GM15510 (cell line): Measurements from ENCODE around the gene TLL2.

ENCODE experiments used
- POLR2A ChIP-seq: IDR thresholded peaks from 3 replicates; pipeline ENCODE4 v1.6.1; 2011; ENCODE audit warnings: borderline replicate concordance; ENCODE audit not compliant: insufficient read length; ENCODE audit errors: extremely low read depth

Gene TLL2

DNA sequence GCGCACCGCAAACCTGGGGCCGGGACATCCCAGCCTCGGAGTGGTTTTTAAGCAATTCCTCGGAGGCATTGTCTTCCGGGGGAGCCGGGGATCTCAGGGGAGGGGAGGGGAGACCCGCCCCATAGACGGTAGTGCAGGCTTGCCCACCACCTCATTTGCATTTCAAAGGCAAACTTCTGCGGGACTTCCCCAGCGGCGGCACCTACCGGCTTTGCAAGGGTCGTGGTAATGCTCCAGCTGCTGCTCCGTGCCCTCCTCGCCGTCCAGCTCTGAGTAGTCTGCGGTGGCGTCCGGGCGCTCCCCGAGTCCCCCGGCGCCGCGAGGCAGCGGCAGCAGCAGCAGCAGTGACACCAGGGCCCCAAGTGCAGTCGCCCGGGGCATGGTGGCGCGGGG lies 425 bp downstream of the TLL2 start:
- no peak for TF ChIP-seq POLR2A

DNA sequence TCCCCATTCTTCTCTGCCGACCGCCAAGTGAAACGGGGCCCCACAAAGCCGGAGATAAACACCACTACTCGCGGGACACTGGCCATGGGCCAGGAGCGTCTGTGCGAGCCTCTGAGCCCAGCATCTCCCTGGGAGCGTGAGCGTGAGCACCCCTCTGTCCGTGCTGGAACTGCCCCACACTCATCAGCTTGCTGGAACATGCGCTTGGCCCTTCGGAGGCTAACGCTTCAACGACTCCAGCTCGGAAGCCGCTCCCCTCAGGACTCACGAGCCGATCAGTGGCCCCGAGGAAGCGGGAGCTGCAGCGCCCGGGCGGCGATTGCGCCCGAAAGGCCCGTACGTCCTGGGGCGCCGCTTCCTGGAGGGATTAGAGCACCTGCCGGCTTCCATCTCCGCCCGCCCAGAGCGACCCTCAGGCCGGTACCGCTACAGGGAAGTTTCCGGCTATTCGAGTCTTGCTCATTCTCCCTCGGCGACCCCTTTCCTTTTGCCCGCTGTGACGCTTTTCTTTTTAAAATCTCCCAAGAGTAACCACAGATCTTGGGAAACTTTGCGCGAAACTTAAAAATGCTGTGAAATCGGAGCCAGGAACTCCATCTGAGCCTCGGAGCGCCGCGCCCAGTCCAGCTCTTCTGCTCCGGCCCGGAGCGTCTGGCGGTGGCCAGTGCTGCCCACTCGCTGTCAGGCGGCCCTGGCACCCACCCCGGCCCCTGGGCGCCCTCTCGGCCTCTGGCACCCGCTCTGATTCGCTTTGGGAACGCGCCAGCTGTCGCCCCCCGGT lies 1.0 kb downstream of the TLL2 start:
- TF ChIP-seq POLR2A = no peak

DNA sequence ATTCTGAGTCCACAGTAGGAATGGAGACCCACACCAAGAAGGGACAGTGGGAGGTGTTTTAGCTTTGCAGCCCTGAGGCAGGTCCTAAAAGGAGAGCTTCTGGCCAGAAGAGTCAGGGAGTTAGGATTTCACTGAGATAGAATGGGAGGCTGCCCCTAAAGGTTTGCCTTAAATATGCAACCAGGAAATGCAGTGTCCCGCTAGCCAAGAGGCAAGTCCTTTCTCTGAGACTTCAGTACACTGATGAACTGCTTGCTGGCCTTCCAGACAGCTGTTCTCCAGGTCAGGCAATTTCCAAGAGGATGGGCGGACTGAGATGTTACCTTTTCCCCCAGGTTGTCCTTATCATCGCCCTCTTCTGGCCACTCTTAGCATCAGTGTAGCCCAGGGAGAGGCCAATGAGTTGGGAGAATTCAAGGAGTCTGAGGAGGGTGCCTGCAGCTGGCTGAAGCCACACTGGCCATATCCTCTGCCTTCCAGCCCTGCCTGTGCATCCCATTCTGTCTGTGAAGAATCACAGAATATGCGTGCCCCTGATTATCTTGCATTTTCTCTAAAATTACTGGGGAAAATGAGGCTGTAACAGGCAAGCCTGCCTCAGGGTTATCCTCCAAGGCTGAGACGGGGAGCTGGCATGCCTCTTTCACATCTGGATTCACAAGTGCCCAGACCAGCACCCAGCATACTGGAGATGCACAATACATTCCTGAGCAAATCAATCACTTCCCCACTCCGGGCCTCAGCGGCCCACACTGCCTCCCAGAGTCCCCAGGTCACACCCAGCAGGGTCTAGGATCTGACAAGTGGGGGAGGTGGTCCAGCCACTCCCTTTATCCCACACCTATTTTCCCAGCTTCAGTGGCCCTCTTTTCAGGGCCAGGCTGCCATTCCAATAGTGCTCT lies 2.4 kb downstream of the TLL2 start:
- TF ChIP-seq POLR2A = no peak

DNA sequence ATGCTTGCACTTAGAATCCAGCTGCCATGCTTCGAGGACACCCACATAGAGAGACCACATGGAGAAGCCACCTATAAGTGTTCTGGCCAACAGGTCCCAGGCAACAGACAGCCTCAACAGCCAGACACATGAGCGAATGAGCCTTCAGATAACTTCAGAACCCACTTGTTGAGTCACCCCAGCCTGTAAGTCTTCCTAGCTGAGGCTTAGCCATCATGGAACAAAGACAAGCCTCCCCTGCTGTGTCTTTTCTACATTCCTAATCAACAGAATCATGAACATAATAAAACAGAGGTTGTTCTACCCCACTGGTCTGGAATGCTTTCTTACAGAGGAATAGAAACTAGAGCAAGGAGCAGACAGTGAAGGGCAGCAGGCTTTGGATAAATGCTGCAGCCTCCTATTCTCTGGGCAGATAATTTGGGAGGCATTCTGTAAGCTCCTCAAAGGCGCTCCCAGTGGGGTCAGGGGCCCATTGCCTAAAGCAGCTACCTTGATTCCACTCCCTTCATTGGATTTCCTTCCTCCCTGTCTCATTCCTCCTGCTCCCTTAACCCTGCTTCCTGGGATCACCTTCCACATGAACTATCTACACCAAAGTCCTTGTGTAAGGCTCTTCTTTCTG lies 4.6 kb downstream of the TLL2 start:
- no peak for TF ChIP-seq POLR2A

DNA sequence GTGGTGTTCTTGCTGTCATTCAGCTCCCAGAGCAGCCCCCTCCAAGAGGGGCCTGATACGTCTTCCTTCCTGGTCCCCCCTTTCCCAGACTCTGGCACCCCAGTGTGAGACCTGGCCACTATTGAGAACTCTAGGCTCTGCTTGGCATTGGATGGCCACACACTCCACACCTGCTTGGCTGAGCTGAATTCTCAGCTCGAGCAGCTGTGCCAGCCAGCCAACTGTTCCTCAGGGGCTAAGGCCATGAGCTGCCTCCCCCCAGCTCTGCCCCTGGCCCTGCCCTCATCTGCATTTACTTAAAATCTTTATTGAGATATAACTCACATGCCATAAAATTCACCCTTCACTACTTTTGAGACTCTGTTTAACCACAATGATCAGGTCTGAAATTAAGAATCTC lies 6.7 kb downstream of the TLL2 start:
- TF ChIP-seq POLR2A = no peak

DNA sequence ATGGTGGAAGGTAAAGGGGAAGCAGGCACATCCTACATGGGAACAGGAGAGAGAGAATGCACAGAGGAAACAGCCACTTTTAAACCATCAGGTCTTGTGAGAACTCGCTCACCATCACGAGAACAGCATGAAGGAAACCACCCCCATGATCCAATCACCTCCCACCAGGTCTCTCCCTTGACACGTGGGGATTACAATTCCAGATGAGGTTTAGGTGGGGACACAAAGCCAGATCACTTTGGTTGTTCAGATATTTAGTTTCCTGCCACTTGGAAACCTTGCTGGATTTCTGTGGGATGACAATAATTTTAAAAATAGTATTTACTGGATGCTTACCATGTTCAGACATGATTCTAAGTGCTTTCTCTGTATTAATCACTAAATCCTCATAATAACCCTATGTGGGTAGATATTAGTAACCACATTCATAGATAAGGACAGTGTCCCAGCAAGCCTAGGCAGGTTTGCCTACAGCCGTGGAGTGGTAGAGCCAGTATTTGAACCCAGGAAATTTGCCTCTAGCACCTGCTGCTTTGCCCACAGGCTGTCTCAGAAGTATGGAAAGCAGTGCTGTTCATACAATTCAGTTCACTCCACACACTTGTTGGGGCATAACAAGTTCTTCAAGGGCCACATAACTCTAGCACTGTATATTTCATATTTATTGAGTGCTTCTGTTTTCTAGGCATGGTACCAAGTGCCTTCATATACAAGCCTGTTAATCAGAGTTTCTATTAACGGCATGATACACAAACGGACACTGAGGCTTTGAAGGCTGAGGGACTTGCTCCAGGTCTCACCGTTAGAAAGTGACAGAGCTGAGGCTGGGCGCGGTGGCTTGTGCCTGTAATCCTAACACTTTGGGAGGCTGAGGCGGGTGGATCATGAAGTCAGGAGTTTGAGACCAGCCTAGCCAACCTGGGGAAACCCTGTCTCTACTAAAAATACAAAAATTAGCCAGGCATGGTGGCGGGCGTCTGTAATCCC lies 8.3 kb downstream of the TLL2 start:
- TF ChIP-seq POLR2A = no peak

DNA sequence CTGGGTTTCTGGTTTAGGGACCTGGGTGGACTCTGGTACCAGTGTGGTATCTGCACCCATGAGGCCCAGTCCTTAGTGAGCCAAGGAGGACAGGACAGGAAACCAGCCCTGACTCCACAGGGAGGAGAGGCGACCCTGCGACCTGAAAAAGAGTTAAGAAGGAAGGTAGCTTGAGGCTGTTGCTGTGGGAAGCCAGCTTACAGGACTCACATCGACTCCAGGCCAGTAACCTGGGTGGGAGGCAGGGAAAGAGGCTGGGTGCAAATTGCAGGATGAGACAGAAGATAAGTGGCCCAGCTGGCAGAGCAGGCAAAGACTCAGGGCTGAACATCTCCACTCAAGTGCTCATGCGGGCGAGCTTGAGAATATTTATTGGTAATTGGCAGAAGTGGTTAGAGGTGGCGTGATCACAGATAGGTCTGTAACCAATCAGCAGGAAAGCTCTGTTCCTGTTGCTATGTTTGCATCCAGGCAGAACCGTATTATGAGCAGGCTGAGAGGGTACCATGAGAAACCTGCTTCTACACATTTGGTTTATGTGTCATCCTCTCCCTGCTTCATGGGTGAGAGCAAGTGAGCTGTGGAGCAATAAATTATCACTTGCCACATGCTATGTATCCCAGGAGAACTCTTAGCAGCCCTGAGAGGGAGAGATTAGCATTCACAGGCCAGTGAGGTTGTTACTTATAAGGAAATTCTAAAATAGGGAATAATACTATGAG lies 11.0 kb downstream of the TLL2 start:
- TF ChIP-seq POLR2A = no peak

DNA sequence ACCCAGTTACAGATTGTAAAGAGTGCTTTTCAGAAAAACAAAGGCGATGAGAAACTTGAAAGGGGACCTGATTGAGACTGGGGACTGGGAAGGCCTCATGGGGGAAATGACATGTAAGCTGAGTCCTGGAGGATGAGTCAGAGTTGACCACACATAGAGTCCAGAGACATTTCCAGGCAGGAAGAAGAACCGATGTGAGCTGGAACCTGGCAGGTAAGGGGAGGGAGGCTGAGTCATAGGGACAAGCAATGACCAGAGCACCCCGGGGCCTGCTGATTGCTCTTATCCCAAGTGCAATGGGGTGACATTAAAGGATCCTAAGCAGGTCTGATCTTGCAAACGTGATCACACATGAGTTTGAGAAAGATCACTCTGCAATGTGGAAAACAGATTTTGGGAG lies 11.7 kb downstream of the TLL2 start:
- no peak for TF ChIP-seq POLR2A

DNA sequence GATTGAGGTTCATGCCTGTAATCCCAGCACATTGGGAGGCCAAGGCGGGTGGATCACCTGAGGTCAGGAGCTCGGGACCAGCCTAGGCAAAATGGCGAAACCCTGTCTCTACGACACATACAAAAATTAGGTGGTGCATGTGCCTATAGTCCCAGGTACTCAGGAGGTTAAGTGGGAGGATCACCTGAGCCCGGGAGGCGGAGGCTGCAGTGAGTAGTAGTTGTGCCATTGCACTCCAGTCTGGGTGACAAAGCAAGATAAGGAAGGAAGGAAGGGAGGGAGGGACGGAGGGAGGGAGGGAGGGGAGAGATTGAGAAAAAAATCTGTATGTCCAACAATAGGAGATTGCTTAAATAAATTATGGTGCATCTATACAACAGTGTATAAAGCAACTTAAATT lies 13.2 kb downstream of the TLL2 start:
- no peak for TF ChIP-seq POLR2A

DNA sequence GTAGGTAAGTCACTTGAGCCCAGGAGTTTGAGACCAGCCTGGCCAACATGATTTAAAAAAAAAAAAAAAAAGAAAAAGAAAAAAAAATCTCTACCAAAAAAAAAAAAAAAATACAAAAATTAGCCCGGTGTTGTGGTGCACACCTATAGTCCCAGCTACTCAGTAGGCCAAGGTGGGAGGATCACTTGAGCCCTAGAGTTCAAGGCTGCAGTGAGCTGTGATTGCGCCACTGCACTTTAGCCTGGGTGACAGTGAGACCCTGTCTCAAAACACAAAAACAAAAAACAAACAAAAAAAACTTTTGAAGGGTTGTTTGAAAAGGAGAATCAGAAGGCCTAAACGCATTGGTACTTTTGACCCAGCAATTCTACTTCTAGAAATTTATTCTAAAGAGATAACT lies 13.7 kb downstream of the TLL2 start:
- TF ChIP-seq POLR2A = no peak

DNA sequence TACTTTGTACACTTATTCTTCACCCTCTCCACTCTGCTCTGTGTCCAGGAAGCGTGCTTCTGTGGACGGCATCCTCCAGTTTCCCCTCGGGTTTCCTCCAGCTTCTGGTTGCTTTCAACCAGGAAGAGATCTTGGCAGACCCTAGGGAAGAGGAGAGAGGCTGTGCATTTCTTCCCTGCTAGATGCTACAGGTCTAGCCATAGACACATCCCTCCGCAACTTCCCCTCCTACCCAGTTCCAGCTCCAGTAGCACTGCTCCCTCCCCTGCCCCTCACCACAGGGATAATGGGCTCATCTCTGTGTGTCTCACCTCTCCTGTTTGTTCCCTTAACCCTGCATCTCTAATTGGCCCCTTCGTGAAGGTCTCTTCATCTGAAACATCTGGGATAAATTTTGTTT lies 16.3 kb downstream of the TLL2 start:
- no peak for TF ChIP-seq POLR2A

DNA sequence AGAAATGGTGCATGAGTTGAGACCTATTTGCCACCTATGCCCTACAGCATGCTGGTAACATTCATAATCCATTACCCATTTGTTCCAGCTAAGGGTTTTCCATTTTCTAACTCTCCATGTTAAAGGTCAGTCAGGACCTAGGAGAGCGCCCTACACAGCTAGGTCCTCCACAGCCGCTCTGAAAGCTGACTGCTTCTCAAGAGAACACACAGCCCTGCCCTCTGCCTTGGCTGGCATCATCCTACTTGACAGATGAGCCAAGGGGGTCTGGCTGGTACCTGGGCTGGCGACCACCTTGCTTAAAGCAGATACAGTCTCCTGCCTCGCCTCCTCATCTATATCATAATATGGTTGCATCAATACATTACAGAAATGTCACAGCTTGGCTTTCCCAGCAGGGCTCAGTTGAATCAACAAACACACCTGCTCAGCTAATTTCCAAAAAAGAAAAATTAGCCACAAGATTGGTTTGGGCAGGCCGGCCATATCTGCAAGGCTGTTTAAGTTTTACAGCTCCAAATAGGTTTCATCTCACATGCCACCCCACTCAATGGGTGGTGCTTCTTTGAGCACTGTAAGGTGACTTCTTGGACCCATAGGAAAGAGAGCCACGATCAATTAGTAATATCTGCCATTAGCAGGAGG lies 17.3 kb downstream of the TLL2 start:
- no peak for TF ChIP-seq POLR2A

DNA sequence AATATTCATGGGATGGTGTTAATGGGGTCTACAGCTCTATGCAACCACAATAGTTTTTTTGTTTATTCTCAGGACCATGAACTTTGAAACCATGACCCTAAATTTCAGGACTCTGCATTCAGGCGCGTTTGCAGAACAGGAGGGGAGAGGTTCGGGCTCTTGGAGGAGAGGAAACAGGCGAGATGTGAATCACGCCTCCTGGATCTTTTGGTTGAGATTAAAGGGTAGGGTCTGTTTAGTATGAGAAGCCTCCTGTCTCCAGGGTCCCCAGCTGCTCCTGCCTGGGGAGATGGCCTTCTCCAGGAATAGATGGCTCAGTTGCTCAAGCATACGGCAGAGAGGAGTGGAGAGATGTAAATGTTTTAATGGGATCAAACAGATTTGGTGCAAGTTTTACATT lies 18.2 kb downstream of the TLL2 start:
- TF ChIP-seq POLR2A = no peak
